ENCODE measurements around the gene CYP3A5. TPM values are rescaled to one million over a fixed set of nuclear protein-coding genes. Genes with fewer than 3 reads are reported as not detected.

CYP3A5 gene
- total RNA-seq, 1 donor from 2014 or later, result 0.07 TPM

DNA sequence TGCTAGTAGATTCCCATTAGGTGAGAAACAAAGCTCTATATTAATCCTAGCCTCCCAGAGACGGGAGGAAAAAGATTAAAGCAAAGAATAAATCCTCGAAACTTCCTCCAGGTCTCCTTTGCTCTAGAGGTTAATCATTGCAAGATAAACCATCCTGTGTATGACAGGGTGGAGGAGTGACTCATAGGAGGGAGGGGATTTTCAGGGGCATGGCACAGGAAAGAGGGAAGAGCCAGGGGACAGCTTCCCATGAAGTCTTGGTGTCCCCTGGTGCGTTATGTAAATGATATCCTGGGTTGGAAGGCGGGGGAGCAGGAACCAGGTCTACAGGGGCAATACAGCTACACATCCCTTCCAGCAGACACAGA lies 780 bp downstream of the CYP3A5 start:
- Mint-ChIP-seq H3K9me3 (ENCODE audit: unreplicated experiment) (peaks cover 18% of the 10 kb centered on the region), H3K36me3 (ENCODE audit: low read depth, unreplicated experiment) (peaks cover 9% of the 10 kb centered on the region), H3K4me3 (ENCODE audit: unreplicated experiment) (no peak overlapping the region), H3K4me1 (ENCODE audit: low read depth, unreplicated experiment) (peaks cover 11% of the 10 kb centered on the region), H3K27ac (ENCODE audit: unreplicated experiment) (no peak overlapping the region), H3K27me3 (ENCODE audit: low read depth, unreplicated experiment) (no peaks in the 10 kb centered on the region)
- no peak for FAIRE-seq
- Histone ChIP-seq H2AFZ (ENCODE audit: low read depth, low read length) (no peak overlapping the region), H3K27ac (ENCODE audit: low read depth, low read length) (no peak overlapping the region), H3K9me3 (ENCODE audit: insufficient read depth, low read depth, low read length) (no peaks in the 10 kb centered on the region), H3K4me3 (ENCODE audit: insufficient read depth, low read depth, low read length) (no peak overlapping the region), H4K20me1 (ENCODE audit: insufficient read depth, low read length) (no peaks in the 10 kb centered on the region), H3K4me2 (ENCODE audit: low read length) (no peak overlapping the region), H3K36me3 (ENCODE audit: insufficient read depth, low read length) (no peaks in the 10 kb centered on the region), H3K79me2 (ENCODE audit: insufficient read depth, low read length) (no peaks in the 10 kb centered on the region), H3K4me1 (ENCODE audit: insufficient read depth, low read length) (no peaks in the 10 kb centered on the region), H3K9ac (ENCODE audit: low read length) (no peak overlapping the region), H3K27me3 (ENCODE audit: insufficient read depth, low read length) (no peaks in the 10 kb centered on the region)
- TF ChIP-seq, protein P1, sequence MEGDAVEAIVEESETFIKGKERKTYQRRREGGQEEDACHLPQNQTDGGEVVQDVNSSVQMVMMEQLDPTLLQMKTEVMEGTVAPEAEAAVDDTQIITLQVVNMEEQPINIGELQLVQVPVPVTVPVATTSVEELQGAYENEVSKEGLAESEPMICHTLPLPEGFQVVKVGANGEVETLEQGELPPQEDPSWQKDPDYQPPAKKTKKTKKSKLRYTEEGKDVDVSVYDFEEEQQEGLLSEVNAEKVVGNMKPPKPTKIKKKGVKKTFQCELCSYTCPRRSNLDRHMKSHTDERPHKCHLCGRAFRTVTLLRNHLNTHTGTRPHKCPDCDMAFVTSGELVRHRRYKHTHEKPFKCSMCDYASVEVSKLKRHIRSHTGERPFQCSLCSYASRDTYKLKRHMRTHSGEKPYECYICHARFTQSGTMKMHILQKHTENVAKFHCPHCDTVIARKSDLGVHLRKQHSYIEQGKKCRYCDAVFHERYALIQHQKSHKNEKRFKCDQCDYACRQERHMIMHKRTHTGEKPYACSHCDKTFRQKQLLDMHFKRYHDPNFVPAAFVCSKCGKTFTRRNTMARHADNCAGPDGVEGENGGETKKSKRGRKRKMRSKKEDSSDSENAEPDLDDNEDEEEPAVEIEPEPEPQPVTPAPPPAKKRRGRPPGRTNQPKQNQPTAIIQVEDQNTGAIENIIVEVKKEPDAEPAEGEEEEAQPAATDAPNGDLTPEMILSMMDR (IDR thresholded peaks at IDR 0.05; ENCODE audit: insufficient read depth, low read depth, low read length), result no peak
- no peak for TF ChIP-seq EZH2 (IDR thresholded peaks at IDR 0.05; ENCODE audit: insufficient read depth, low read length)
- DNase-seq (ENCODE audit: low read depth), result no peak

DNA sequence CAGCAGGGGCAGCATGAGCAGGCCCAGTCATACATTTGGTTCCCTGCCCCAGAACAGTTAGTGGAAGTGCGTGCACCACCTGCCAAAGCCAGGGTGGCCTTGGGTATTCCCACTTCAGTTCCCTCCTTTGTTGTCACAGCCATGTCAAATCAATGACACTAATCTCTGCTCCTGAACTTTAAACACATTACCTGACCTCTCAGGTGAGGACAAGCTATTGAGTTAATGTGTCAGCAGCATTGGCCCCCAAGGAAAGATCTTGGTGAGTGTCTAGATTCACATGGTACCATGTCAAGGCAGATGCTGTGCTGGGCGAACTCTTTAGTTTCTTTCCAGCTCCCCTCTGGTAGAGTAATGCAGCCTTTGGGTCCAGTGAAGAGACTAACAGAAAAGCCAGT lies 2.1 kb downstream of the CYP3A5 start:
- Histone ChIP-seq H3K79me2 (ENCODE audit: insufficient read depth, low read length) (no peaks in the 10 kb centered on the region), H3K36me3 (ENCODE audit: insufficient read depth, low read length) (no peaks in the 10 kb centered on the region), H3K4me2 (ENCODE audit: low read length) (no peak overlapping the region), H3K27ac (ENCODE audit: low read depth, low read length) (no peak overlapping the region), H3K27me3 (ENCODE audit: insufficient read depth, low read length) (no peaks in the 10 kb centered on the region), H3K9ac (ENCODE audit: low read length) (no peak overlapping the region), H3K9me3 (ENCODE audit: insufficient read depth, low read depth, low read length) (no peaks in the 10 kb centered on the region), H3K4me3 (ENCODE audit: insufficient read depth, low read depth, low read length) (no peak overlapping the region), H2AFZ (ENCODE audit: low read depth, low read length) (no peak overlapping the region), H4K20me1 (ENCODE audit: insufficient read depth, low read length) (no peaks in the 10 kb centered on the region), H3K4me1 (ENCODE audit: insufficient read depth, low read length) (no peaks in the 10 kb centered on the region)
- TF ChIP-seq, protein P1 (IDR thresholded peaks at IDR 0.05; ENCODE audit: insufficient read depth, low read depth, low read length), result no peak
- TF ChIP-seq EZH2 (IDR thresholded peaks at IDR 0.05; ENCODE audit: insufficient read depth, low read length), result no peak
- FAIRE-seq (no peak), DNase-seq (ENCODE audit: low read depth) (no peak)
- no peak overlapping the region for H3K27ac Mint-ChIP-seq (ENCODE audit: unreplicated experiment)
- peaks cover 6% of the 10 kb centered on the region for H3K27me3 Mint-ChIP-seq (ENCODE audit: low read depth, unreplicated experiment)
- no peak overlapping the region for H3K4me3 Mint-ChIP-seq (ENCODE audit: unreplicated experiment)
- H3K36me3 Mint-ChIP-seq (ENCODE audit: low read depth, unreplicated experiment), result peaks cover 9% of the 10 kb centered on the region
- H3K4me1 Mint-ChIP-seq (ENCODE audit: low read depth, unreplicated experiment), result peaks cover 11% of the 10 kb centered on the region
- H3K9me3 Mint-ChIP-seq (ENCODE audit: unreplicated experiment), result peaks cover 15% of the 10 kb centered on the region

DNA sequence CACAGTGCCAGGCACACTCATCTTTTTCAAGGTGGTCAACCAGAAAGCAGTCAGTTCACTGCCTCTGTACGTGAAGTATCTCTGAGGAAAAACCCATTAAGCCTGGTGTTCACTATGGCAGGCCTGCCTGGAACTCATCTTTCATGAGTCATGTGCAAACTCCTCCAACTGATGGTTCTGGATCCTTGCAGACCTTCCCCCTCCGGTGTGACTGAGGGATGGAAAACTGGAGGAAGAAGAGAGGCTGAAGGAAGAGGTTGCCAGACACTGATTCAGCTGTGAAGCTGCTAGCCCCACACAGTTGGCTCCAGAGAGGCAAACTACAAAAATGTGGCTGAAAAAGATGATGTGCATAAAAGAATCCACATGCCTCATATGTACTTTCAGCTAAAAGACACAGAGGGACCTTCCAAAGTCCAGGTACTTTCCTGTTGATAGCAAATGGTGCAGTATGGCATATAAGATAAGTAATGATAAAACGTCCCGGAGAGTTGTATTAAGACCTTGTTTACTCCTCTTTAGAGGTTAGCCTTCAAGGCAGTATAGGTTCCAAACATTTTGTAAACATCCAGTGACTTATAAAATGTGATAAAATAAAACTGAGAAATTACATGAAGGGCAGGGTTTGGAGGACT lies 2.7 kb downstream of the CYP3A5 start:
- Histone ChIP-seq H3K36me3 (ENCODE audit: insufficient read depth, low read length) (no peaks in the 10 kb centered on the region), H3K27me3 (ENCODE audit: insufficient read depth, low read length) (no peaks in the 10 kb centered on the region), H4K20me1 (ENCODE audit: insufficient read depth, low read length) (no peaks in the 10 kb centered on the region), H3K4me1 (ENCODE audit: insufficient read depth, low read length) (no peaks in the 10 kb centered on the region), H3K4me3 (ENCODE audit: insufficient read depth, low read depth, low read length) (no peak overlapping the region), H3K4me2 (ENCODE audit: low read length) (no peak overlapping the region), H3K9ac (ENCODE audit: low read length) (no peak overlapping the region), H3K27ac (ENCODE audit: low read depth, low read length) (no peak overlapping the region), H3K79me2 (ENCODE audit: insufficient read depth, low read length) (no peaks in the 10 kb centered on the region), H3K9me3 (ENCODE audit: insufficient read depth, low read depth, low read length) (no peaks in the 10 kb centered on the region), H2AFZ (ENCODE audit: low read depth, low read length) (no peak overlapping the region)
- no peak for TF ChIP-seq EZH2 (IDR thresholded peaks at IDR 0.05; ENCODE audit: insufficient read depth, low read length)
- TF ChIP-seq, protein P1 (IDR thresholded peaks at IDR 0.05; ENCODE audit: insufficient read depth, low read depth, low read length), result no peak
- Mint-ChIP-seq H3K27me3 (ENCODE audit: low read depth, unreplicated experiment) (peaks cover 7% of the 10 kb centered on the region), H3K4me1 (ENCODE audit: low read depth, unreplicated experiment) (peaks cover 11% of the 10 kb centered on the region), H3K4me3 (ENCODE audit: unreplicated experiment) (no peak overlapping the region), H3K9me3 (ENCODE audit: unreplicated experiment) (peaks cover 10% of the 10 kb centered on the region), H3K36me3 (ENCODE audit: low read depth, unreplicated experiment) (peaks cover 9% of the 10 kb centered on the region), H3K27ac (ENCODE audit: unreplicated experiment) (no peak overlapping the region)
- DNase-seq (ENCODE audit: low read depth) (no peak), FAIRE-seq (no peak)
